ENCODE data around the gene CFAP20DC. TPM values are rescaled to one million over a fixed set of nuclear protein-coding genes. Genes with fewer than 3 reads are reported as not detected.

The CFAP20DC gene
- total RNA-seq, 1 donor from 2014 or later: 1.4 TPM

GRCh38 chr3:58991623-58992022 lies 58.2 kb downstream of the CFAP20DC start:
- H3K4me1 Mint-ChIP-seq (ENCODE audit: unreplicated experiment): peaks cover 30% of the 10 kb centered on the region
- no peak for DNase-seq (ENCODE audit: extremely low spot score, unreplicated experiment)
- no peaks in the 10 kb centered on the region for H3K36me3 Mint-ChIP-seq (ENCODE audit: unreplicated experiment)
- TF ChIP-seq, protein P1, sequence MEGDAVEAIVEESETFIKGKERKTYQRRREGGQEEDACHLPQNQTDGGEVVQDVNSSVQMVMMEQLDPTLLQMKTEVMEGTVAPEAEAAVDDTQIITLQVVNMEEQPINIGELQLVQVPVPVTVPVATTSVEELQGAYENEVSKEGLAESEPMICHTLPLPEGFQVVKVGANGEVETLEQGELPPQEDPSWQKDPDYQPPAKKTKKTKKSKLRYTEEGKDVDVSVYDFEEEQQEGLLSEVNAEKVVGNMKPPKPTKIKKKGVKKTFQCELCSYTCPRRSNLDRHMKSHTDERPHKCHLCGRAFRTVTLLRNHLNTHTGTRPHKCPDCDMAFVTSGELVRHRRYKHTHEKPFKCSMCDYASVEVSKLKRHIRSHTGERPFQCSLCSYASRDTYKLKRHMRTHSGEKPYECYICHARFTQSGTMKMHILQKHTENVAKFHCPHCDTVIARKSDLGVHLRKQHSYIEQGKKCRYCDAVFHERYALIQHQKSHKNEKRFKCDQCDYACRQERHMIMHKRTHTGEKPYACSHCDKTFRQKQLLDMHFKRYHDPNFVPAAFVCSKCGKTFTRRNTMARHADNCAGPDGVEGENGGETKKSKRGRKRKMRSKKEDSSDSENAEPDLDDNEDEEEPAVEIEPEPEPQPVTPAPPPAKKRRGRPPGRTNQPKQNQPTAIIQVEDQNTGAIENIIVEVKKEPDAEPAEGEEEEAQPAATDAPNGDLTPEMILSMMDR (IDR thresholded peaks at IDR 0.05): no peak
- H3K27me3 Mint-ChIP-seq (ENCODE audit: unreplicated experiment): no peaks in the 10 kb centered on the region
- no peak overlapping the region for H3K4me3 Mint-ChIP-seq (ENCODE audit: unreplicated experiment)
- H3K27ac Mint-ChIP-seq (ENCODE audit: unreplicated experiment): no peak overlapping the region
- peaks cover 6% of the 10 kb centered on the region for H3K9me3 Mint-ChIP-seq (ENCODE audit: unreplicated experiment)

DNA sequence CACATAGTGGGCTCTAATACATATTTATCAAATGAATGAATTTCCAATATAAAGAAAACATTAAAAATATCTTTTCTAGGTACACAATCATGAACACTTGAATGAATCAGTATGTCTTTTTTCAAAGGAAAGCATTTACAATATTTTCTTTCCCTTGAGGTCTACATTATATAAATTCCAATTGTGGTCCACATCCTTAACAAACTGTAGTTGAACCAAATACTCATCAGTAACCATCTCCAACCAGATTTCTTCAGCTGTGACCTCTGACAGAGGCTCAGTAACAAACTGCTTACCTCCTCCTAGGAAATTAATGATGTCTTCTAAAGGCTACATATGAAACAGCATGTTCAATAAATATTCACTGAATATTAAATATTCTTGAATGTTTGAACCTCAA lies 58.8 kb downstream of the CFAP20DC start:
- Mint-ChIP-seq H3K27me3 (ENCODE audit: unreplicated experiment) (no peaks in the 10 kb centered on the region), H3K27ac (ENCODE audit: unreplicated experiment) (no peak overlapping the region), H3K4me3 (ENCODE audit: unreplicated experiment) (no peak overlapping the region), H3K36me3 (ENCODE audit: unreplicated experiment) (no peaks in the 10 kb centered on the region), H3K9me3 (ENCODE audit: unreplicated experiment) (peaks cover 8% of the 10 kb centered on the region), H3K4me1 (ENCODE audit: unreplicated experiment) (peaks cover 30% of the 10 kb centered on the region)
- TF ChIP-seq, protein P1 (IDR thresholded peaks at IDR 0.05): no peak
- no peak for DNase-seq (ENCODE audit: extremely low spot score, unreplicated experiment)

DNA sequence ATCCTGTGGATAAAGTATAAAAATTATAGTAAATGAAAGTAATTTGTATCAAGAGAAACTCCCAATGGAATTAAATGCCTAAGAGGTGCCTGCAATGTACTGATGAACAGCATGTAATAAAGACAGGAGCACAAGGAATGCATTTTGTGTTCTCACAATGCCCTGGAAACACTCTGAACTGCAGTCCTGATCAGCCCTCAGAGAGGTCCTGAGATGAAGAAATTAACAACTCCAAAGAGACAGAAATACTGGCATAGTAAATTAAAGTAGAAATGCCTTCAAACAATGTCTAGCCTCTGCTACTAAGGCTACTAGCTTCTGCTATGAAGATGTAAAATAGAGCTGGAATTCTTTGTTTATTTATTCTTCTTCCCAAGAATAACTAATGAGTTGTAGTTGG lies 59.9 kb downstream of the CFAP20DC start:
- Mint-ChIP-seq H3K27ac (ENCODE audit: unreplicated experiment) (no peak overlapping the region), H3K9me3 (ENCODE audit: unreplicated experiment) (peaks cover 8% of the 10 kb centered on the region), H3K27me3 (ENCODE audit: unreplicated experiment) (no peaks in the 10 kb centered on the region), H3K36me3 (ENCODE audit: unreplicated experiment) (no peaks in the 10 kb centered on the region), H3K4me1 (ENCODE audit: unreplicated experiment) (peaks cover 28% of the 10 kb centered on the region), H3K4me3 (ENCODE audit: unreplicated experiment) (no peak overlapping the region)
- TF ChIP-seq, protein P1 (IDR thresholded peaks at IDR 0.05): no peak
- DNase-seq (ENCODE audit: extremely low spot score, unreplicated experiment): no peak

- Mint-ChIP-seq H3K4me1 (ENCODE audit: unreplicated experiment) (peaks cover 23% of the 10 kb centered on the region), H3K4me3 (ENCODE audit: unreplicated experiment) (no peak overlapping the region), H3K27ac (ENCODE audit: unreplicated experiment) (no peak overlapping the region), H3K27me3 (ENCODE audit: unreplicated experiment) (no peaks in the 10 kb centered on the region), H3K36me3 (ENCODE audit: unreplicated experiment) (no peaks in the 10 kb centered on the region), H3K9me3 (ENCODE audit: unreplicated experiment) (peaks cover 8% of the 10 kb centered on the region)
- TF ChIP-seq, protein P1 (IDR thresholded peaks at IDR 0.05): no peak
- DNase-seq (ENCODE audit: extremely low spot score, unreplicated experiment): no peak
Measured at GRCh38 chr3:58989163-58989562, 60.7 kb downstream of the CFAP20DC start.

DNA sequence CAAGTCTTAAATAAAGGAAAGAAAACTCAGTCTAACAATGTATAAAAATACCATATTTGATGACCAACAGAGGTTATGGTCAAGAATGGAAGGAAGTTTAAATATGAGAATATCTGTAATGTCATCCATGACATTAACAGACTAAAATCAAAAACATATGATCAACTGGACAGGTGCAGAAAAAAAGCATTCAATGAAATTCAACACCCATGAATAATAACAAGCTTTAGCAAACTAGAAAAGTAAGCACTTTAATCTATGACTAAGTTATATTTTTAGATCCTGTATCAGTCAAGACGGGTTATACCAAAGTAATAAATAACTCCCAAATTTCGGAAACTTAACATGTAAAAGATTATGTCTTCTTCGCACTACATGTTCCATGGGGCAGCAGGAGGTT lies 61.8 kb downstream of the CFAP20DC start:
- Mint-ChIP-seq H3K27ac (ENCODE audit: unreplicated experiment) (no peak overlapping the region), H3K36me3 (ENCODE audit: unreplicated experiment) (no peaks in the 10 kb centered on the region), H3K9me3 (ENCODE audit: unreplicated experiment) (peaks cover 8% of the 10 kb centered on the region), H3K4me1 (ENCODE audit: unreplicated experiment) (peaks cover 23% of the 10 kb centered on the region), H3K27me3 (ENCODE audit: unreplicated experiment) (no peaks in the 10 kb centered on the region), H3K4me3 (ENCODE audit: unreplicated experiment) (no peak overlapping the region)
- TF ChIP-seq, protein P1 (IDR thresholded peaks at IDR 0.05): no peak
- no peak for DNase-seq (ENCODE audit: extremely low spot score, unreplicated experiment)
